Measurements from ENCODE around the gene FTL.
A peak's percentile ranks its signal among the peaks of the same experiment; 100 is the strongest.

FTL gene

GRCh38 chr19:48946463-48947257 is 18.4 kb upstream of the FTL start:
- DNase-seq (ENCODE audit: low spot score): no peak

DNA sequence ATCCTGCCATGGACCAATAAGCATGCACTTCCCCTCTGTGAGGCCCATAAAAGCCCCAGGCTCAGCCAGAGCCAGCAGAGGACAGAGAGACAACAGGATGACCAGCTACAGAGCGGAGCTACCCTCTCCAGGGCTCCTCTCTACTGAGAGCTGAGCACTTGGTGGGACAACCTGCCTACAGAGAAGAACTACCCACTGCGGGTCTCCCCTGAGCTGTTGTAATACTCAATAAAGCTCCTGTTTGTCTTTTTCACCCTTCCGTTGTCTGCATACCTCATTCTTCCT is 17.9 kb upstream of the FTL start:
- no peak for DNase-seq (ENCODE audit: low spot score)

GRCh38 chr19:48950159-48950558 is 14.9 kb upstream of the FTL start:
- no peak for DNase-seq (ENCODE audit: low spot score)

DNA sequence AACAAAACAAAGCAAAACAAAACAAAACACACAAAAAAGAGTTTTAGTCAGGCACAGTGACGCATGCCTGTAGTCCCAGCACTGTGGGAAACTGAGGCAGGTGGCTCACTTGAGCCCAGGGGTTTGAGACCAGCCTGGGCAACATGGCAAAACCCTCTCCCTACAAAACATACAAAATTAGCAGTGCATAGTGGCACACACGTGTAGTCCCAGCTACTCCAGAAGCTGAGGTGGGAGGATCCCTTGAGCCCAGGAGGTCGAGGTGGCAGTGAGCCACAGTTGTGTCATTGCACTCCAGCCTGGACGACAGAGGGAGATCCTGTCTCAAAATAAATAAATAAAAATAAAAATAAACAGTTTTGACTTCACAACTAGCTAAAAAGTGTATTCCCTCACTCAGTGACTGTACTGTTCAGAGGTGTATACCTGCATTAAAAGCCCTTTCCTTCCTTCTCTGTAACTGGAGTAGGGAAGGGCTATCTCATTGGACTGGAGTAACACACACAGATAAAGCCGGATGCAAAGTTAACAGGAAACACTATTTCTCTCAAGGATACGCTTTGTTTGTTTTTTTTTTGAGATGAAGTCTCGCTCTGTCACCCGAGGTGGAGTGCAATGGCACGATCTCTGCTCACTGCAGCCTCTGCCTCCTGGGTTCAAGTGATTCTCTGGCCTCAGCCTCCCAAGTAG is 14.1 kb upstream of the FTL start:
- no peak for DNase-seq (ENCODE audit: low spot score)

- DNase-seq (ENCODE audit: low spot score): no peak
Measured at GRCh38 chr19:48953141-48953540, 12.0 kb upstream of the FTL start.

DNA sequence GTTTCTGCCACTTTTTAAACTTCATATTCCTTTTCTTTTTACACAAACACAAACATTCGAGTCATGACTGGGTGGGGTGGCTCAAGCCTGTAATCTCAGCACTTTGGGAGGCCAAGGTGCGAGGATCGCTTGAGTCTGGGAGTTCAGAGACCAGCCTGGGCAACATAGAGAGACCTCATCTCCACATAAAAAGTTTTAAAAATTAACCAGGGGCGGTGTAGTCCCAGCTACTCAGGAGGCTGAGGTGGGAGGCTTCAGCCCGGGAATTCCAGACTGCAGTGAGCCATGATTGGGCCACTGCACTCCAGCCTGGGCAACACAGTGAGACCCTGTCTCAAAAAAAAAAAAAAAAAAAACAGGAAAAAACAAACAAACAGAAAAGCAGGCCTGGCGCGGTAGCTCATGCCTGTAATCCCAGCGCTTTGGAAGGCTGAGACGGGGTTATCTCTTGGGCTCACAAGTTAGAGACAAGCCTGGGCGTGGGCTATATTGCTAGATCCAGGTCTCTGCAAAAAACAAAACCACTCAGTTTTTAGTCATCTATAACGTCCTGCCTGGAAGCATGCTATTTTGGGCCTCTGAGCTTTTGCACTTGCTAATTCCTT is 11.0 kb upstream of the FTL start:
- no peak for DNase-seq (ENCODE audit: low spot score)

GRCh38 chr19:48954595-48955307 is 10.4 kb upstream of the FTL start, which contains the start of gene BAX:
Gene BAX (plus strand): TSS chr19:48954875. CDS start chr19:48954929, 54 bp downstream.
- DNase-seq (ENCODE audit: low spot score): peak; percentile 98

DNA sequence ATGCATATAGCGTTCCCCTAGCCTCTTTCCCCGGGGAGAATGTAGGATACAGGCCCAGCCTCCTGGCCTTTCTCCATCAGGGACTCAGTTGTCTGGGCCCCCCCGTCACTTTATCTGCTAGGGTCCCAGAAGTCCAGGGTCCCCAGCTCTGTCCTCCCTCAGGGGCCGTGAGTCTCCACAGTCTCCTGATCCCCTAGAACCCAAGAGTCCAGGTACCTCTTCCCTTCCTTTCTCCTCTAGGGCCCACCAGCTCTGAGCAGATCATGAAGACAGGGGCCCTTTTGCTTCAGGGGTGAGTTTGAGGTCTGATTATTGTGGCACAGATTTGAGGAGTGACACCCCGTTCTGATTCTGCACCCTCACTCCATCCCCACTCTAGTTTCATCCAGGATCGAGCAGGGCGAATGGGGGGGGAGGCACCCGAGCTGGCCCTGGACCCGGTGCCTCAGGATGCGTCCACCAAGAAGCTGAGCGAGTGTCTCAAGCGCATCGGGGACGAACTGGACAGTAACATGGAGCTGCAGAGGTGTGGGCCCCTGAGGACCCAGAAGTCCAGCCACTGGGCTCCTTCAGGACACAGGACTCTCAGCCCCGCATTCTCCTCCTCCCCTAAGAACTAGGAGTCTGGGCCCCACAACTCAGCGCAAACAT is 9.7 kb upstream of the FTL start:
- no peak for DNase-seq (ENCODE audit: low spot score)

- no peak for DNase-seq (ENCODE audit: low spot score)
Measured at GRCh38 chr19:48958006-48958405, 7.1 kb upstream of the FTL start.

GRCh38 chr19:48959341-48960239 is 5.5 kb upstream of the FTL start:
- no peak for DNase-seq (ENCODE audit: low spot score)

DNA sequence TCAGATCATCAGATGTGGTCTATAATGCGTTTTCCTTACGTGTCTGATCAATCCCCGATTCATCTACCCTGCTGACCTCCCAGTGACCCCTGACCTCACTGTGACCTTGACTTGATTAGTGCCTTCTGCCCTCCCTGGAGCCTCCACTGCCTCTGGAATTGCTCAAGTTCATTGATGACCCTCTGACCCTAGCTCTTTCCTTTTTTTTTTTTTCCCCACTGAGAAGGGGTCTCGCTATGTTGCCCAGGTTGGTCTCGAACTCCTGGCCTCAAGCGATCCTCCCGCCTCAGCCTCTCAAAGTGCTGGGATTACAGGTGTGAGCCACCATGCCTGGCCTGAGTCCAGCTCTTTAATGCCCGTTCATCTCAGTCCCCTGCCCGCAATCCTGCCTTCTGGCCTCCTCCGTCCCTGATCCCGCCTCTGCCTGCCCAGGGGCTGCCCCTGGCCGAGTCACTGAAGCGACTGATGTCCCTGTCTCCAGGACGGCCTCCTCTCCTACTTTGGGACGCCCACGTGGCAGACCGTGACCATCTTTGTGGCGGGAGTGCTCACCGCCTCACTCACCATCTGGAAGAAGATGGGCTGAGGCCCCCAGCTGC is 4.0 kb upstream of the FTL start:
- no peak for DNase-seq (ENCODE audit: low spot score)

GRCh38 chr19:48961673-48962028 is 3.5 kb upstream of the FTL start:
- no peak for DNase-seq (ENCODE audit: low spot score)

- peak; percentile 85 for DNase-seq (ENCODE audit: low spot score)
Measured at GRCh38 chr19:48962029-48962848, 2.9 kb upstream of the FTL start.

DNA sequence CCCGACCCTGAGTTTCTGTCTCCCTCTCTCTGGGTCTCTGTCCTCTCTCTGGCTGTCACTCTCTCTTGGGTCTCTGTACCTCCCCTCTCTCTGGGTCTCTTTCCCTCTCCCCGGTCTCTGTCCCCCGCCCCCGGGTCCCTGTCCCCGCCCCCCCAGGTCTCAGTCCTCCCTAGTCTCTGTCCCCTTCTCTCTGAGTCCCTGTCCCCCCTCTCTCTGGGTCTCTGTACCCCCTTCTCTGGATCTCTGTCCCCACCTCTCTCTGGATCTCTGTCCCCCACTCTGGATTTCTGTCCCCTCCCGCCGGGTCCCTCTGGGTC is 2.3 kb upstream of the FTL start:
- no peak for DNase-seq (ENCODE audit: low spot score)

GRCh38 chr19:48963371-48964204 is 1.5 kb upstream of the FTL start:
- peak; percentile 85 for DNase-seq (ENCODE audit: low spot score)

GRCh38 chr19:48964205-48965039 is 687 bp upstream of the FTL start:
- DNase-seq (ENCODE audit: low spot score): peak; percentile 46

GRCh38 chr19:48965806-48966540 is 864 bp downstream of the FTL start:
- DNase-seq (ENCODE audit: low spot score): peak; percentile 90

Data from SW480 (cell line).